Peyer's patch (tissue), 4 donors: ENCODE measurements around the gene IMMP2L. TPM values are rescaled to one million over a fixed set of nuclear protein-coding genes. Genes with fewer than 3 reads are reported as not detected.

ENCODE experiments used
- DNase-seq, 3 donors: peaks; one replicate each; pipeline ENCODE4 v3.0.0-alpha.2; 2017 to 2019
- H3K27ac ChIP-seq, 4 donors: fragments of 200-600 bp; sonication (generic); one replicate each; pipeline ENCODE4 v1.5.1; 2016 to 2019
- H3K27me3 ChIP-seq, 2 donors: fragments of 200-600 bp; sonication (generic); one replicate each; pipeline ENCODE4 v1.5.1; 2019
- H3K36me3 ChIP-seq, 3 donors: fragments of 200-600 bp; sonication (generic); one replicate each; pipeline ENCODE4 v1.5.1; 2016 to 2019
- H3K4me1 ChIP-seq, 4 donors: fragments of 200-600 bp; sonication (generic); one replicate each; pipeline ENCODE4 v1.5.1; 2016 to 2019
- H3K4me3 ChIP-seq, 4 donors: fragments of 200-600 bp; sonication (generic); 1 replicate in 3 of 4; 2 replicates in 1 of 4; pipeline ENCODE4 v1.5.1; 2016 to 2019; ENCODE audit warnings: mild to moderate bottlenecking in 1 of 4
- H3K9me3 ChIP-seq, 4 donors: fragments of 200-600 bp; sonication (generic); one replicate each; pipeline ENCODE4 v1.5.1; 2016 to 2019; ENCODE audit warnings: mild to moderate bottlenecking in 1 of 4
- POLR2A ChIP-seq, 2 donors: fragments of 450-650 bp; IDR thresholded peaks; one replicate each; pipeline ENCODE4 v1.5.1; 2017; ENCODE audit warnings: antibody characterized with exemption in 2 of 2, mild to moderate bottlenecking in 2 of 2, moderate library complexity in 2 of 2
- total RNA-seq, 4 donors: library from RNA; depleted of rRNA; stranded (reverse); fragments of >200 nt; gene quantifications; one replicate each; pipeline ENCODE4 v1.1.0, GENCODE V29; 2016
- TF ChIP-seq, protein P1 (sequence below), 6 experiments: fragments of 450-650 bp in 4 of 6; fragments of 200-600 bp in 2 of 6; sonication (generic) in 1 of 6; IDR thresholded peaks; one replicate each; pipeline ENCODE4 v1.5.1; 2017 to 2019; ENCODE audit warnings: antibody characterized with exemption in 6 of 6, mild to moderate bottlenecking in 3 of 6, moderate library complexity in 1 of 6

Gene IMMP2L
- total RNA-seq, 4 donors from 2014 or later = 5.1 to 16.5 (median 10.9) TPM

GRCh38 chr7:111004310-111004901, 557.9 kb downstream of the IMMP2L start:
- H3K27me3 ChIP-seq = no peaks in the 10 kb centered on the region
- H3K36me3 ChIP-seq = no peaks in the 10 kb centered on the region
- TF ChIP-seq, protein P1, sequence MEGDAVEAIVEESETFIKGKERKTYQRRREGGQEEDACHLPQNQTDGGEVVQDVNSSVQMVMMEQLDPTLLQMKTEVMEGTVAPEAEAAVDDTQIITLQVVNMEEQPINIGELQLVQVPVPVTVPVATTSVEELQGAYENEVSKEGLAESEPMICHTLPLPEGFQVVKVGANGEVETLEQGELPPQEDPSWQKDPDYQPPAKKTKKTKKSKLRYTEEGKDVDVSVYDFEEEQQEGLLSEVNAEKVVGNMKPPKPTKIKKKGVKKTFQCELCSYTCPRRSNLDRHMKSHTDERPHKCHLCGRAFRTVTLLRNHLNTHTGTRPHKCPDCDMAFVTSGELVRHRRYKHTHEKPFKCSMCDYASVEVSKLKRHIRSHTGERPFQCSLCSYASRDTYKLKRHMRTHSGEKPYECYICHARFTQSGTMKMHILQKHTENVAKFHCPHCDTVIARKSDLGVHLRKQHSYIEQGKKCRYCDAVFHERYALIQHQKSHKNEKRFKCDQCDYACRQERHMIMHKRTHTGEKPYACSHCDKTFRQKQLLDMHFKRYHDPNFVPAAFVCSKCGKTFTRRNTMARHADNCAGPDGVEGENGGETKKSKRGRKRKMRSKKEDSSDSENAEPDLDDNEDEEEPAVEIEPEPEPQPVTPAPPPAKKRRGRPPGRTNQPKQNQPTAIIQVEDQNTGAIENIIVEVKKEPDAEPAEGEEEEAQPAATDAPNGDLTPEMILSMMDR (IDR thresholded peaks at IDR 0.05) = no peak
- TF ChIP-seq POLR2A (IDR thresholded peaks at IDR 0.05) = no peak
- H3K4me1 ChIP-seq = no peaks in the 10 kb centered on the region
- H3K27ac ChIP-seq = no peak overlapping the region
- no peak for DNase-seq
- no peaks in the 10 kb centered on the region for H3K9me3 ChIP-seq
- H3K4me3 ChIP-seq = no peak overlapping the region

- no peak for DNase-seq
- no peaks in the 10 kb centered on the region for H3K27me3 ChIP-seq
- H3K9me3 ChIP-seq = no peaks in the 10 kb centered on the region
- no peak overlapping the region for H3K4me3 ChIP-seq
- TF ChIP-seq, protein P1 (IDR thresholded peaks at IDR 0.05) = no peak
- TF ChIP-seq POLR2A (IDR thresholded peaks at IDR 0.05) = no peak
- H3K27ac ChIP-seq = no peak overlapping the region
- no peaks in the 10 kb centered on the region for H3K36me3 ChIP-seq
- no peaks in the 10 kb centered on the region for H3K4me1 ChIP-seq
Measured at GRCh38 chr7:111003883-111004282, 558.4 kb downstream of the IMMP2L start.

GRCh38 chr7:110994028-110994967, 568.0 kb downstream of the IMMP2L start:
- Histone ChIP-seq H3K4me1 (no peaks in the 10 kb centered on the region), H3K36me3 (no peaks in the 10 kb centered on the region), H3K4me3 (no peak overlapping the region), H3K27ac (no peak overlapping the region), H3K27me3 (no peaks in the 10 kb centered on the region), H3K9me3 (no peaks in the 10 kb centered on the region)
- DNase-seq = no peak
- TF ChIP-seq, protein P1 (IDR thresholded peaks at IDR 0.05) = no peak
- no peak for TF ChIP-seq POLR2A (IDR thresholded peaks at IDR 0.05)

DNA sequence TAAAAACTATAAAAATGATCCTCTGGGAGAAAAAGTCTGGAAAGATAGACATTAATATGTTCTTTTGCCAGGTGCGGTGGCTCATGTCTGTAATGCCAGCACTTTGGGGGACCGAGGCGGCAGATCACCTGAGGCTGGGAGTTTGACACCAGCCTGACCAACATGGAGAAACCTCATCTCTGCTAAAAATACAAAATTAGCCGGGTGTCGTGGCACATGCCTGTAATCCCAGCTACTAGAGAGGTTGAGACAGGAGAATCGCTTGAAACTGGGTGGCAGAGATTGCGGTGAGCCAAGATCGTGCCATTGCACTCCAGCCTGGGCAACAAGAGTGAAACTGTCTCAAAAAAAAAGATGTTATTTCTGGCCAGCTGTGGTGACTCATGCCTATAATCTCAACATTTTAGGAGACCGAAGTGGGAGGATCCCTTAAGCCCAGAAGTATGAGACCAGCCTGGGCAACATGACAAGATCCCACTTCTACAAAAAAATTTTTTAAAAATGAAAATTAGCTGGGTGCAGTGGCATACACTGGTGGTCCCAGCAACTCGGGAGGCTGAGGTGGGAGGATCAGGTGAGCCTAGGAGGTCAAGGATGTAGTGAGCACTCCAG, 573.3 kb downstream of the IMMP2L start:
- Histone ChIP-seq H3K27me3 (no peaks in the 10 kb centered on the region), H3K9me3 (no peaks in the 10 kb centered on the region), H3K36me3 (no peaks in the 10 kb centered on the region), H3K4me3 (no peak overlapping the region), H3K4me1 (no peaks in the 10 kb centered on the region), H3K27ac (no peak overlapping the region)
- TF ChIP-seq, protein P1 (IDR thresholded peaks at IDR 0.05) = no peak
- no peak for TF ChIP-seq POLR2A (IDR thresholded peaks at IDR 0.05)
- no peak for DNase-seq

DNA sequence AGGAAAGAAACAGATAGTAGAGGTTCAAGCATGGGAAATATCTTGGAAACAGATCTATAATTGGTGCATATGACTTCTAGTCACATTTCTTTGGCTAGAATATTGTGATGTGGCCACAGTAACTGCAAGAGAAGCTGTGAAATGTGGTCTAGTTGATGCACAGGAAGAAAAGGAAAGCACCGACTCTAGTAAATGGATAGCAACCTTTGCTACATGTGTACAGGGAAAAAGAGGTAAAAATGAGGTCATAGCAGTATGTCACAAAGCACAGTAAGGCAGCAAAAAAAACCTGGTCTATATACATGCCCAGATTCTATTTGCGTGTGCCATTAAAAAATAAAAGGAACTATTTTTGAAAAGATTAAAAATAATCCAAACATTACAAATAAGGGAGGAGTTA, 573.9 kb downstream of the IMMP2L start:
- Histone ChIP-seq H3K4me1 (no peaks in the 10 kb centered on the region), H3K4me3 (no peak overlapping the region), H3K27ac (no peak overlapping the region), H3K9me3 (no peaks in the 10 kb centered on the region), H3K27me3 (no peaks in the 10 kb centered on the region), H3K36me3 (no peaks in the 10 kb centered on the region)
- TF ChIP-seq, protein P1 (IDR thresholded peaks at IDR 0.05) = no peak
- no peak for TF ChIP-seq POLR2A (IDR thresholded peaks at IDR 0.05)
- no peak for DNase-seq
